Measurements from ENCODE around the gene MRPL36. TPM values are rescaled to one million over a fixed set of nuclear protein-coding genes. Genes with fewer than 3 reads are reported as not detected.
"Not testable (repeated sequence)": the region's sequence is repeated elsewhere in the genome, so short reads cannot be mapped to it uniquely, and the experiment has no call there.

Gene MRPL36
- total RNA-seq, 1 experiment from 2014 or later, result 96.3 TPM

DNA sequence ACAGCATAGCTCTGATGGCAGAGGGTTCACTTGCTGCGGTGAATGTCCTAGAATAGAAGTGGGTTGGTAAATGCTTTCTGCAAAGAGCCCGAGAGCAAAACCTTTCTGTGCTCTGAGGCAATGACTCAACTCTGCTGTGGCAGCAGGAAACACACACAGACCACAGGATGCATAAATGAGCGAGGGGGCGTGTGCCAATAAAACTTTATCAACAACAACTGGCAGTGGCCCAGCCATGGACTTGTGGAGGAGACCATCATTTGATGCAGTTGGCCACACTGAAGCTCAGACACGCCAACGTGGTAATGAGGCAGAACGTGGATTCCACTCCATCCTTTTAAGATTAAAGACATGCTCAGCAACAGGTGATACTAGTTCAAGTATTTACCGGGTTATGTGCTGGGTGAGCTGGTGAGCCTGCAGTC lies 6.8 kb downstream of the MRPL36 start:
- Histone ChIP-seq H3K4me1 (replicated peaks) (peaks cover 57% of the 10 kb centered on the region), H3K4me3 (no peak overlapping the region), H3K27me3 (replicated peaks) (no peaks in the 10 kb centered on the region), H3K36me3 (peaks cover 23% of the 10 kb centered on the region), H3K27ac (no peak overlapping the region), H3K9me3 (replicated peaks) (no peaks in the 10 kb centered on the region)
- peak in 1 of 2 experiments; percentile 50 for DNase-seq (ENCODE audit: low read depth in 1 of 2, low spot score in 2 of 2)

DNA sequence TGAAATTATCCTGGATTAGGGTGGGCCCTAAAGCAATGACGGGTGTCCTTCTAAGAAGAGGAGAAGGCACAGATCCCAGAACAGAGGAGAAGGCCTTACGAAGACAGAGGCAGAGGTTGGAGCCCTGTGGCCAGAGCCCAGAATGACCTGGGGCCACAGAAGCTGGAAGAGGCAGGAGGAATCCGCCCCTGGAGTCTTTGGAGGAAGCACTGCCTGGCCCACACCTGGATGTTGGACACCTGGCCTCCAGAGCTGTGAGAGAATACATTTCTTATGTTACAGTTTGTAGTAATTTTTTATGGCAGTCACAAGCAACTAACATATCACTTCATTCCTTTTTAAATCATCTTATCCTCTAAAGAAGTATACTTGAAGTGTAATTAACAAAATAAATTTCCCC lies 8.5 kb downstream of the MRPL36 start:
- H3K9me3 ChIP-seq (replicated peaks), result no peaks in the 10 kb centered on the region
- DNase-seq (ENCODE audit: low read depth in 1 of 2, low spot score in 2 of 2), result no peak
- no peak overlapping the region for H3K4me3 ChIP-seq
- no peaks in the 10 kb centered on the region for H3K27me3 ChIP-seq (replicated peaks)
- peaks cover 57% of the 10 kb centered on the region for H3K4me1 ChIP-seq (replicated peaks)
- H3K36me3 ChIP-seq, result peaks cover 6% of the 10 kb centered on the region
- no peak overlapping the region; the same call in 1 of the 2 replicates for H3K27ac ChIP-seq

DNA sequence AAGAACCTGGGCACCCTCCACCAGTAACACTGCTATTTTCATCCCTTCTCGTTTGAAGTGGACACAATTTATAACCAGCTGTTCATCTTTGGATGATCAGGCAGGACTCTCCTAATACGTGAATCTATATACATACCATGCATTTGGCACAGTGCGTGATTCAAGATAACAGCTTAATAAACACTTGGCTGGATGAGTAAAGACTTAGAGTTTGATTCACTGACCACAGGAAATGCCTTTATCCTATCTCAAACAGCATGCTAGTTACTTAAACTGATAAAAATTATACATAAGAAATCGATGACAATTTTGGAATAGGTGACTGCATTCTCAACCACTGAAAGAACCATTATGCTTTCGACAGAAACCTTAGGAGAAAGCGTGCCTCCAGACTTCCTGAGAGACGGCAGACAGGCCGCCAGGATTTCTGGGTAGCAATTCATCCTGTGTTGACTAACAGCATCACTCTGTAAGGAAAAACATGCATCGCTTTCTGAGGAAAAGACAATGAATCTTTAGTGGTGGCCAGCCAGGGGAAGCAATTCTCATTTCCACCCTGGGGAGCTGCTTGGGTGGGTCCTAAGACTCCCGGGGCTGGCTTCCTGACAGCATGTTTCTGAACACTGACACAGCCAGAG lies 9.7 kb downstream of the MRPL36 start:
- DNase-seq (ENCODE audit: low read depth in 1 of 2, low spot score in 2 of 2), result peak; percentile 72 to 79

DNA sequence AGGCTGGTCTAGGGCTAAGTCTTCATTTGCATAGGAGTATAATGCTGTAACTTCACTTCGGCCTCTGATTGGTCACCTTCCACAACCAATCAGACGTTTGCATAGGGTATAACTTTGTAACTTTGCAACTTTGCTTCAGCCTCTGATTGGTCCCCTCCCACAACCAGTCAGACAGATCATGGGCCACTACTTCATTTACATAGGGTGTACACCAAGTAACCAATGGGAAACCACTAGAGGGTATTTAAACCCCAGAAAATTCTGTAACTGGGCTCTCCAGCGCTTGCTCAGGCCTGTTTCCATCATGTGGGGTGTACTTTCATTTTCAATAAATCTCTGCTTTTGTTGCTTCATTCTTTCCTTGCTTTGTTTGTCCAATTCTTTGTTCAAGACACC lies 10.2 kb downstream of the MRPL36 start:
- peak overlapping the region; percentile 57 for H3K27ac ChIP-seq
- not testable (repeated sequence) for H3K9me3 ChIP-seq (replicated peaks); H3K36me3 ChIP-seq; H3K27me3 ChIP-seq (replicated peaks)
- H3K4me1 ChIP-seq (replicated peaks), result peaks cover 45% of the 10 kb centered on the region
- peak overlapping the region; percentile 17 for H3K4me3 ChIP-seq
- peak in 1 of 2 experiments; percentile 79 for DNase-seq (ENCODE audit: low read depth in 1 of 2, low spot score in 2 of 2)

More for the DNA sequence above, 9.7 kb downstream of the MRPL36 start:
- Histone ChIP-seq H3K4me3 (peak overlapping the region; percentile 17), H3K27me3 (replicated peaks) (no peaks in the 10 kb centered on the region), H3K4me1 (replicated peaks) (peaks cover 50% of the 10 kb centered on the region), H3K9me3 (replicated peaks) (no peaks in the 10 kb centered on the region), H3K36me3 (peaks cover 4% of the 10 kb centered on the region), H3K27ac (peak overlapping the region; percentile 57)

DNA sequence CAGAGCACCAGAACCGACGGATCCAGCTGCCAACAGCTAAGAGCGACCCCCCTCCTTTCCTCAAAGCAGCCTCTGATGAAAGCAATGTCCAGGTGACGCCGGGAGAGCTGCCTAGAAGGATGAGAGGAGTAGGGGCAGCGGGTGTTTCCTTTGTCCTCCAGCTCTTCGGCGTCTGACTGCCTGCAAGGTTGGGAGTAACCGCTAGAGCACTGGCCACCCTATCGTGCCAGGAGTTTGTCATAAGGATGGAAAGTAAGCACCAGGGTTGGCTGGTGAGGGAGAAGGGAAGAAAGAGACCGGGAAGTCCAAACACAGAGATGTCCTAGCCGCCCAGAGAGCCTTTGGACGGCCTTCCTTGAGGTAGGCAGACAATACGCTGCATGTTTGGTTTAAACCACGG lies 10.8 kb downstream of the MRPL36 start:
- Histone ChIP-seq H3K27me3 (replicated peaks) (no peaks in the 10 kb centered on the region), H3K9me3 (replicated peaks) (no peaks in the 10 kb centered on the region), H3K27ac (no peak overlapping the region), H3K4me1 (replicated peaks) (peaks cover 39% of the 10 kb centered on the region), H3K36me3 (peaks cover 4% of the 10 kb centered on the region; the same call in 1 of the 2 replicates), H3K4me3 (no peak overlapping the region)
- no peak for DNase-seq (ENCODE audit: low read depth in 1 of 2, low spot score in 2 of 2)

DNA sequence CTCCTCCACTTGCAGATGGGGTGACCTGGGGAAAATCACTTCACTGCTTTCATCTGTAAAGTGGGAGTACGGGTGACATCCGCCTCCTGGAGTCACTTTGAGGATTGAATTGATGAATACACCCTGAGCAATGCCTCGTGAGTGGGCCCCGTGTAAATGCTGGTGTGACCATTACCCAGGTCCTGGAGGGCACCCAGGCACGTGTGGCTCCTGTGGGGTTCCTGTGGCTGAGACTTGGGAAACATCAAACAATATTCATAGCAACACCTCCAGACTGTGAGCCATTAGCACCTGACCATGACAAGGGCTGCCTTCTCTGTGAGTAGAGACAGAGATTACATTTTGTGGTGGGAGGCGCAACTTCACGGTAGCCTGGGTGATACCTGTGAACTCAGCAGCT lies 11.4 kb downstream of the MRPL36 start:
- Histone ChIP-seq H3K27ac (no peak overlapping the region), H3K4me1 (replicated peaks) (peaks cover 35% of the 10 kb centered on the region), H3K27me3 (replicated peaks) (no peaks in the 10 kb centered on the region; the same call in 1 of the 2 replicates), H3K4me3 (no peak overlapping the region), H3K9me3 (replicated peaks) (no peaks in the 10 kb centered on the region), H3K36me3 (peaks cover 4% of the 10 kb centered on the region; the same call in 1 of the 2 replicates)
- no peak for DNase-seq (ENCODE audit: low read depth in 1 of 2, low spot score in 2 of 2)

DNA sequence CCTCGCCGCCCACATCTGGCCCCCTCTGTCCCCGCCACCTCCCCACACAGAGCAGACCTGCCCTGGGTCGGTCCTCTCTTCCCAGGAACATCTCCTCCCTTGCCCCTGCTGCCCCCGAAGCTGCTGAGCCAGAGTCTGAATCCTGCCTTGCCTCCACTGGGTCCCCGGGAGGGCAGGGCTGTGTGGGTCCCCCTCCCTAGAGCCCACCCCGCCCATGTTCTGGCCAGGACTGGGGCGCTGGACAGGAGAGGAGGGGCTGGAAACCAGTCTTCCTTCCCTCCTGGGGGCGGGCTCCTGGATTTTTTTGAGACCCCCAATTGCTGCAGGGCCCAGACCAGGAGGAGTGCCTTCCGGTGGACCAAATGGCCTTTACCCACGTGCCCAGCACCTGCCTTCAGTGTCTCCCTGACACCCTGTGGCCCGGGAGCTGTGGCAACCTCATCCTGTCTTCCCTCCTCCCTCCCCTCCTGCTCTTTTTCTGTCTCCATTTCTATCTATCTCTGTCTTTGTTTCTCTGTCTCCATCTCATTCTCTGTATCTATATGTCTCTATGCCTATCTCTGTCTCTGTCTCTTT lies 12.1 kb downstream of the MRPL36 start:
- Histone ChIP-seq H3K9me3 (replicated peaks) (no peaks in the 10 kb centered on the region; the same call in 1 of the 2 replicates), H3K27me3 (replicated peaks) (no peaks in the 10 kb centered on the region; the same call in 1 of the 2 replicates), H3K27ac (no peak overlapping the region), H3K4me1 (replicated peaks) (peaks cover 28% of the 10 kb centered on the region), H3K4me3 (no peak overlapping the region), H3K36me3 (no peaks in the 10 kb centered on the region)
- no peak for DNase-seq (ENCODE audit: low read depth in 1 of 2, low spot score in 2 of 2)

DNA sequence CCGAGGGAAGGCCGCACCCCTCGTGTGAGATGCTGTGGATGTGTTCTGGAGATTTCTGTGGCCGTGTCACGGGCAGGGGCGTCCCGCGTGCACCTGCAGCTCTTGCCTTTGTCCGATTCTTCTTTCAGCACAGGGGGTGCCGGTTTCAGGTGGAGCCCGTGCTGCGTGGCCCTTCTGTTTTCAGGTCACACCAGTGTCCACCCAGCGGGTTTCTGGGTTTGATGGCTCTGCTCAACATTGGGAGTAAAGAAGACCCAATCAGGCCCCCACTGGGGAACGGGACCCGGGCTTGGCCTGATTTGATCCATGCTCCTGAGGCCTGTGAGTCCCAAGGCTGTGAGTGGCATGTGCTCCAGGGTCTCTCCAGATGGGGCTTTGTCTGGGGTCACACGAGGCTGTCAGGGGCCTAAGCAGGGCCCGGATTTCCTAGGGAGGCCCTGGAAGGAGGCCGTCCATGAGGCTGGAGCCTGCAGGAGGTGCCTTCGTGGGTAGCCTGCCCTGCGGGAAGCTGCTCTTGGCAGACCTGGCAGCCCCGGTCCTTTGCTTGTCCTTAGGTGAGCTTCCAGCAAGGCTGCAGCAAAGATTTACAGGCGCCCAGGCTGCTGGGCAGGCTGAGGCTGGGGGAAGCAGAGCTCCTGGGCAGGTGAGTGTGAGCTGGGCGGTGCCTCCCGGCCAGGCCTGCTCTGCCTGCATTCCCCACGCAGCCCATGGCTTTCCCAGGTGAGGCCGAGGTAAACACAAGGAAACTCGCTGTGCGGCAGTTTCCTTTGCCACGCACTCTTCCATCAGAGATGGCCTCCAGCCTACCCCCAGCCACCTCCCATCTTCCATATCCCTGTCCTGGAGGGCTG lies 12.8 kb downstream of the MRPL36 start:
- H3K9me3 ChIP-seq (replicated peaks), result no peaks in the 10 kb centered on the region; the same call in 1 of the 2 replicates
- peaks cover 26% of the 10 kb centered on the region for H3K4me1 ChIP-seq (replicated peaks)
- H3K27ac ChIP-seq, result no peak overlapping the region
- H3K4me3 ChIP-seq, result no peak overlapping the region
- no peaks in the 10 kb centered on the region; the same call in 1 of the 2 replicates for H3K27me3 ChIP-seq (replicated peaks)
- DNase-seq (ENCODE audit: low read depth in 1 of 2, low spot score in 2 of 2), result no peak
- no peaks in the 10 kb centered on the region for H3K36me3 ChIP-seq

DNA sequence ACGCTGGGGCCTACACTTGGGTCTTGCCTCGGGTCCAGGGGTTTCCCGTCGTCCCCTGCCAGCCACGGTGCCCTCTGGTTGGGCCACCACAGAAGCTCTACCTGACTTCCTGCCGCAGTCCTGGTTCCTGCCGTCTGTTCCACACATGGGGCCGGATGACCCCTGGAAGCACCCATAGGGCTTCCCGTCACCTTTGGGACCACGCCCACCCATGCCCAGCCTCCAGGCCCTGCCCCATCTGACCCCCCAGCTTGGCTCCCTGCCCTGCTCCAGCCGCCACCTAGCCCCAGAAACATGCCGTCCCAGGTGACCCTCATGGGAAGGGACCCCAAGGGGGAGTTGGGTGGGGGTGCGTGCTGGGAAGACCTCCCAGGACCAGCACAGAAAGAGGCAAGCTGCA lies 13.7 kb downstream of the MRPL36 start:
- H3K36me3 ChIP-seq, result no peaks in the 10 kb centered on the region
- H3K27me3 ChIP-seq (replicated peaks), result no peaks in the 10 kb centered on the region; the same call in 1 of the 2 replicates
- H3K4me3 ChIP-seq, result no peak overlapping the region
- H3K4me1 ChIP-seq (replicated peaks), result peaks cover 24% of the 10 kb centered on the region
- no peak overlapping the region for H3K27ac ChIP-seq
- no peaks in the 10 kb centered on the region; the same call in 1 of the 2 replicates for H3K9me3 ChIP-seq (replicated peaks)
- DNase-seq (ENCODE audit: low read depth in 1 of 2, low spot score in 2 of 2), result no peak

DNA sequence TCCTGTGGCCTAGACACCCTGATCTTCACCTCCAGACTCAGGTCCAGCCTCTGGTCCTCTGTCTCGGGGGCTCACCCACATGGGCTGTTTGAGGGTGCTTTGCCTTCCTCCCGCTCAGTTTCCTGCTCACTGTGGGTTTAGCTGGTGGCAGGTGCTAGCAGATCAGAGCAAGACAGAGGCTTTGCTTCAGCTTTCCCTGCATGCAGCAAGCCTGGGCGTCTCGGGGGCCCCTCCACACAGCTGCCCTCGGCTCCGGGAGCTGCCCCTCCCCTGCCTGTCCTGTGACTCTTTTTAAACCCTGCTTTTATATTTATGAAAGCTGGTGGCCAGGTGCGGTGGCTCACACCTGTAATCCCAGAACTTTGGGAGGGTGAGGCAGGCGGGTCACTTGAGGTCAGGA lies 14.6 kb downstream of the MRPL36 start:
- Histone ChIP-seq H3K36me3 (no peaks in the 10 kb centered on the region), H3K27me3 (replicated peaks) (no peaks in the 10 kb centered on the region; the same call in 1 of the 2 replicates), H3K4me3 (no peak overlapping the region), H3K27ac (no peak overlapping the region), H3K9me3 (replicated peaks) (no peaks in the 10 kb centered on the region; the same call in 1 of the 2 replicates), H3K4me1 (replicated peaks) (peaks cover 14% of the 10 kb centered on the region)
- no peak for DNase-seq (ENCODE audit: low read depth in 1 of 2, low spot score in 2 of 2)

DNA sequence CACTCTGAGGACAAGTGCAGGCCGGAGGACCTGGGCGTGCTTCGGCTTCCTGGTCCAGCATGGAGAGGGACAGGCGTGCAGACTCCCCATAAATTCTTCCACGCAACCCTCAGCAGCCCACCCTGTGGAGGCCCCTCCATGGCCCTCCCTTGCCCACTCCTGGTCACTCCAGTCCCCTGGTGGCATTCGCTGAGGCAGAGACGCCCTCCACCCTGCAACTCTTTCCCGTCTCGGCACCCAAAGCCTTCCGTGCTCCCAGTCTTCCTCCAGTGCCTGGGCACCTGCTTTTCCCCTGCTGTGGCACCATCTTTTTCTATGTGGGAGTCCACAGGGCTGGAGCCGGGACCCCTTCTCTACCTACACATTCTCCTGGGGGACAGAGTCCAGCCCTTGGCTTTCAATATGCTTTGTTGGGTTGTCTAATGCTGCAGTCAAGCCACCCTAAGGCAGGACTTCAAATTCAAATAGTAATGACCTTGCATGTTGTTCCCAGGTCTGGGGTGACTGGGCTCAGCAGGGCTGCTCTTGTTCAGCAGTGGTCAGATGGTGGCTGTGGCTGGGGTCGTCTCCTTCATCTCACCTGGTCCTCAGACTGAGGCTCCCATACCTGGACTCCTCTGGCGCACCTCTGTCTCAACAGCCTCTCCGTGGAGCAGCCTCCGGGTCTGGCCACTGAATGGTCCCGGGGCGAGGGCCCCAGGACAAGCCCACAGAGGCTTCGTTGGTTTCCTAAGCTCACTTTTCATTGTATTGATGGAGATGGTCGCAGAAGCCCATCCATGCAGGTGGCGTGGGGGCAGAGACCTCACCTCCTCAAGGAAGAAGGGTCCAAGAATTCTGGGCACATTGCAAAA lies 15.2 kb downstream of the MRPL36 start:
- Histone ChIP-seq H3K27me3 (replicated peaks) (no peaks in the 10 kb centered on the region; the same call in 1 of the 2 replicates), H3K9me3 (replicated peaks) (no peaks in the 10 kb centered on the region; the same call in 1 of the 2 replicates), H3K4me1 (replicated peaks) (peaks cover 8% of the 10 kb centered on the region), H3K27ac (no peak overlapping the region), H3K4me3 (no peak overlapping the region), H3K36me3 (no peaks in the 10 kb centered on the region)
- no peak for DNase-seq (ENCODE audit: low read depth in 1 of 2, low spot score in 2 of 2)

DNA sequence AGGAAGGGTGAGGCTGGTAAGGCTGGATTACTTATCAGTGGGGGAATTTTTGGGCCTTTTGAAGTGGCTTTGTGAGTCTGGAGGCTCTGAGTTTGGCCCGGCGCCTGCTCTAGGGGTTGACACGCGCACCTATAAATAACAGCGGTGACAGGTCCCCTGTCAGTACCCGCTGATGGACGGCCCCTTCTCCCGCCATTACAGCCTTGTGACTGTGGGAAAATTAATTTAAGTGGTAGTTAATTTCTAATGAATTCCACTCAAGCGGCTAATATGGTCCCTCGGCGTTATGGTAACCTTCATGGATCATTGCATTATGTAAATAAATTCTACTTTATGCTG lies 16.5 kb downstream of the MRPL36 start:
- H3K9me3 ChIP-seq (replicated peaks), result no peaks in the 10 kb centered on the region; the same call in 1 of the 2 replicates
- H3K36me3 ChIP-seq, result no peaks in the 10 kb centered on the region
- no peak overlapping the region for H3K4me3 ChIP-seq
- no peaks in the 10 kb centered on the region; the same call in none of the 2 replicates for H3K27me3 ChIP-seq (replicated peaks)
- DNase-seq (ENCODE audit: low read depth in 1 of 2, low spot score in 2 of 2), result no peak
- no peak overlapping the region for H3K27ac ChIP-seq
- H3K4me1 ChIP-seq (replicated peaks), result no peaks in the 10 kb centered on the region

Measured in SJSA1 (cell line).